NK-92 treated with Interleukin-12 subunit alpha and Interleukin-12 subunit beta, amount 100 ng/mL, for 24 hours (cell line): Measurements from ENCODE around the gene OR4K5.
"Not testable (repeated sequence)": the region's sequence is repeated elsewhere in the genome, so short reads cannot be mapped to it uniquely, and the experiment has no call there.

Experiments used
- DNase-seq: peaks from one replicate; lab custom pipeline; 2025; lab: John Stamatoyannopoulos, UW

OR4K5 gene, protein sequence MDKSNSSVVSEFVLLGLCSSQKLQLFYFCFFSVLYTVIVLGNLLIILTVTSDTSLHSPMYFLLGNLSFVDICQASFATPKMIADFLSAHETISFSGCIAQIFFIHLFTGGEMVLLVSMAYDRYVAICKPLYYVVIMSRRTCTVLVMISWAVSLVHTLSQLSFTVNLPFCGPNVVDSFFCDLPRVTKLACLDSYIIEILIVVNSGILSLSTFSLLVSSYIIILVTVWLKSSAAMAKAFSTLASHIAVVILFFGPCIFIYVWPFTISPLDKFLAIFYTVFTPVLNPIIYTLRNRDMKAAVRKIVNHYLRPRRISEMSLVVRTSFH

DNA sequence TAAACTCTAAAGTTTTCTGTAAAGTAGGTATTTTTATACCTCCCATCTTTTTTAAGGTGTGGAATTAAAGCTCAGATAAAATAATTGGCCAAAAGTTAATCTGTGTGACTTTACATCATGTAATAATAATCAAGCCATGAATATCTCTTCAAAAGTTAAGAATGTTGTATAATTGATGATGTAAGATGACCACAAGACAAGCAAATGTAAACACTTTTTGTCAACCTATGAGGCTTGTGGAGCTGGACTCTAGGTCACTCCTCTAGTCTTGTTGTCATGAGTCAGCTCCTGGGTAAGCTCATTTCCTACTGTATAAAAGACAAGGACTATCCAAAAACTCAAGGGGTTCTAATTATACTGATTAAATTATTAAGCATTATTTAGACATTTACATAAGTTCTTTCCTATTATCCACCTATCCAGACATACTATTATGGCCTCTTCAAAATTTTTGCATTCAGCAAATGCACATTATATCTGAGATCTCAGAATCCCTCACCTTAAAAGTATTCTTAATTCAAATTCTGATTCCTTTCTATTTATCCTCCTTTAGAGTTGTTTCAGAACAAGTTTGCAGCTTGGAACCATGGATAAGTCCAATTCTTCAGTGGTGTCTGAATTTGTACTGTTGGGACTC, at the start of gene OR4K5:
Gene OR4K5, plus strand, starts transcription at position 587 of the 637 bp plus-strand sequence. Its CDS starts 0 bp downstream, at position 587.
- no peak for DNase-seq

DNA sequence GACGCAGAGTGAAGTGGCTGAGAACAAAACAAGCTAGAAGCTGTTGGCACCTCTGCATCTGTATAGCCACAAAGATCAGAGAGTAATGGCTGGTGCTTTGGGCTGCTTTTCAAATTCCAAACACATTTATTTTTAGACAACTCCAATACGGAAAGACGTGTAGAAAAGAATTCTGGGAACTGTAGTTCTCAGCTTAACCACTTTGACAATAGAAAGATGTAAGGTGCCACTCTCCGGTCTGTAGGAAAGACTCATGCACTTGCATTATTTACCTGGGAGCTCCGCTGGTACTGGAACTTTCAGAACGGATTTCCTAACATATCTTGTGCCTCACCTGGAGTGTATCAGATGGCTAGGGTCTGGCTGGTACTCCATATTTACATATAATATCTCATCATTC, 47.2 kb upstream of the OR4K5 start:
- DNase-seq = no peak

DNA sequence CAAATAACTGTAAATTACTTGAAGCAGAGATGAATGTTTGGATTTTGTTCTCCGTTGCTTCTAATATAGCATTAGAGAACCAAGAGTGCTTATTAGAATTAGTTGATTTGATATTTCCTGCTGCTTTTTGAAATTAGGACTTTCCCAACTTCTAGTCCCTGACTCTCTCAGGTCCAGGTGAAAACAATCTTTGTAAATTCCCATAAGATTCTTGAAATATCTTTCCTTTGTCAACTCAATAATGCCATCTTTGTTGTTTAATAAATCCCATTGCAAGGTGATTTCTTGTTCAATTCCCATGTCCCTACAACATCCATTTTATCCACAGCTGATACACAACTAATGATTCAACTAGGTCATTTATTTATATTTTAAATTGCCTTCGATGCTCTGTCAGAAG, 45.6 kb upstream of the OR4K5 start, which contains the start of gene OR4K2:
Gene OR4K2, plus strand, starts transcription at position 301 of the 400 bp plus-strand sequence. CDS start 1,126 bp downstream, outside the sequence.
- no peak for DNase-seq

DNA sequence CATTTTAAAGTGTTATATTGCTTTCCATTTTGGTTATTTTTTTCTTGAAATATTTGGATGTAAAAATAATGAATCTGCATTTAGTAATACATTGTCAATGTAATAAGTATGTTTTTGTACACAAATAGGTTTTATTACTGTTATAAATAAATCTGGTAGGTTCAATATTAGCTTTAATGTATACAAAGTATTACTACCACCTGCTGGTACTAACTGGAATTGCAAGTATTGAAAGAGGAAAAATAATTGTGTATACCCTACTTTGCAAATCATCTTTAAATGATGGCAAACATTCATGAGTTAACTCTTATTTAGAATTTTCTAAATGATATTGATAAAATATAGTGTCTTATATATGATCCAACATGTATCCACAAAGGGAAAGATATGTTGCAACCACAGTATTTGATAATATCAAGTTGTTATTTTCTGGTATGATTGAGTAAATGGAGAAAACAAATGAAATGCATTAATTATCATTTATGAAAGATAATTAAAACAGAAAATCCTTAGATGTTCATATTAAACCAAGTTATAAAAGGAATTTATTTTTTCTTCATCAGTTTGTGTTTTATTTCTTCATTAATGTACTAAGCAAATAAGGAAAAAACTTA, 42.3 kb upstream of the OR4K5 start:
- DNase-seq = no peak

DNA sequence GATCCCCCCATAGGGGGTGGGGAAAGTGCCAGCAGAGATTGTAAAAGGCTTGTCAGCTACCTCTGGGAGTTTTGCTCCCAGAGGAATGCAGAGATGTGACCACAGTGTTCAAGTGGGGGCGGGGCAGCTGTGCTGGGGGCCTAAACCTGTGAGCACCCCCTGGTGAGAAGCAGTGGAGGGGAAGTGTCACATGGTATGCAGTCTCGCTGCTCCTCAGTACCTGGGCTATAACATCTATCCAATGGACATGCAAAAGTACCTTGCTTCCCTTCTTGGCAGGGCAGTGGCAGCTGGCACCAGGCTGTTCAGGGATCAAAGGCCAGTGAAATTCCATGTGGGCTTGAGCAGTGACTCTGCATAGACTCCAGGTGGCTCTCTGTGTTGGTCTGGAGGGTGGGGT, 25.1 kb upstream of the OR4K5 start:
- no peak for DNase-seq

DNA sequence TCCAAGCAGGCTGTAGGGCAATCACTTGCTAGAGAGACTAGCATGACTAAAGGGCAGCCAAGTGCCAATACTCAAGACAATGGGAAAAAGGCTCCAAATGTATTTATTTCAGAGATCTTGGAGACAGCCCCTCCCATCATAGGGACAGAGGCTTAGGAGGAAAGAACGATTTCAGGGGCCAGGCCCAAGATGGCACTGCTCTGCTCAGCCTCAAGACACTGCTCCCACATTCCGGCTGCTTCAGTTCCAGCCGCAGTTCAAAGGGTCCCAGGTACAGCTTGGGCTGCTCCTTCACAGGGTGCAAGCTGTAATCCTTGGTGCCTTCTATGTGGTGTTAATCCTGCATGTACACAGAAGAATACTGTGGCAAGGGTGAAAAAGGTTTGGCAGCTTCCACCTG, 19.4 kb upstream of the OR4K5 start:
- DNase-seq = no peak

DNA sequence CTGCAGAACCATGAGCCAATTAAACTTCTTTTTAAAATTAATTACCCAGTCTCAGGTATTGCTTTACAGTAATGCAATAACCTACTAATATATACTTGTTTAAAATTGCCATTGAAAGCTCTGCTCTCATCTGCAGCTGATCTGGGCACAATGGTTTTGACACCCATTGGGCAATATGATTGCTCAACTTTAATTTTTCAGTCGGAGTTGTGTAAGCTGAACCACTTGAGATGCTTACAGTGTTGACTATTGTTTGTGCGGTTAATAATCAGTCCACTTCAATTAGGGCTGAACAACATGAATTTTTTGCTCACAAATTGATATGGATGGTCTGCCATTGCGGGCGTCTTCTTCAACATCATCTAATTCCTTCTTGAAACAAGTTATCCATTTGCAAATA, 18.0 kb upstream of the OR4K5 start:
- DNase-seq = no peak

DNA sequence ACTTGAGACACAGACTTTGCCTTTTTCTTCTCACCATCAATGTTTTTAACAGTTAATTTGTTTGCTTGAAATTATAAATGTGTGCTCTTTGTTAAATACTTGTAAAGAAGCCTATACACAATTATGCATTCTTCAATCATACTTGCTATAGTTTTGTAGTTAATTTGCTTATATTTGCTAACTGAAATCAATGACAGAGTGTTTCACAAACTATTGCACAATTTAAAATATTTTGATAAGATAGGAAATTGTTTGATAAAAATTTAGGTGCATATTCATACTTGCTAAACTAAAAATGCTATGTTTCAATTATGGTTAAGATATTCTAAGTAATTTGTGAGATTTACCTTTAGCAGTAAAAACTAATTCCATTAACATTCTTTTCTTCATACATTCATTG, 13.7 kb upstream of the OR4K5 start:
- DNase-seq = no peak

DNA sequence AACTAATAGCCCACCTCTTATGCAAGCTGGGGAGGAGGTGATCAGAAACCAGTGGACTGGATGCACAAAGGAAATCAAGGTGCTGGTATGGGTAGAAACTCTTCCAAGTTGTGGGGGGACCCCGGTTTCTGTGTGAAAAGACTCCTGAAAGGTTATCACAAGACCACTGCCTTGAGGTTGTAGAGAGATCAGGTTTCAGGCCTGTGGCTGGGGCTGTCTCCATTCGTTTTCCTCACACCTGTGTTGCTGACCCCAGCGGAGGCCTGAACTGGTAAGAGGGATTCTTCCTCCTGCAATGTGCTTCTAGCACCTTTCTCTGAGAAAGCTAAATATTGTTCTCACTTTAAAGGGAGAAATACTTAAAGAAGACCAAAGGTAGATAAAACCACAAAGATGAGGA, 9.3 kb upstream of the OR4K5 start:
- no peak for DNase-seq

DNA sequence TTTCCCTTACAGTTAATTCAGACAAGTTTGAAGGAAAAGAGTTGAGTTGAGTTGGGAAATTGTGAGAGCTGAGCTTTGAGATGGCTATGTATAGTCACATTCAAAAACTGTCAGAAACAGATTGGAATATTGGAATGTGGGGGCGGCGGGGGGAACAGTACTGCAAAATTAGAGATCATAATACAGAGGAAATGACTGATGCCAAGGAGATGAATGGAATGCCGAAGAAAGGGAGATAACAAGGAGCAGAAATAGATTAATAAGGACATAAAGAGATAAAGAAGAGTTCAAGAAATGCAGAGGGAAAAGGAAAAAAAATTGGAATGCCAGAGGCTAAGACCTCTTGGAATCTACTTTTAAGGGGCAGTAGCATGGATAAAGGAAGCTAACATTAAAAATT, 3.2 kb upstream of the OR4K5 start:
- DNase-seq = no peak

DNA sequence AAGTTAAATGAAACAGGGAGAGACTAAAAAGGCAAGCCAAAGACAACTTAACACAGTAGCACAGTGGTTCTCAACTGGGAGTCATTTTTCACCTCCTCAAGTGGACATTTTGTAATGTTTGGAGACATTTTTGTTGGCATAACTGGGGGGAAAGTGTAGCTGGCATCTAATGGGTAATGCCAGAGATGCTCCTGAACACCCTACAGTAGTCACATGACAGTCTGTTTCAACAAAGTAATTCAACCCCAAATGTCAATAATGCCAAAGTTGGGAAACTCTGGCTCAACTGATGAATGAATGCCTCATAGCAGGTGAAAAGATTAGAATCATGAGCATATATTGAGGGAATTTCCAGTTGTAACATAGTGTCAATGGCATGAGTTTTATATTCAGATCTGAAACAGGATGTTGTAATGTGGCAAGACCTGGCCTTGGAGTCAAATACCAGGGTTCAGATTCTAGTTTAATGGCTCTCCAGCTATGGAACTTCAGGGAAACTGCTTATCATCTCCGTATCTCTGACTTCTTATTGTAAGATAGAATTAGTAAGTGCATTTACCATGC, 2.4 kb upstream of the OR4K5 start:
- no peak for DNase-seq

DNA sequence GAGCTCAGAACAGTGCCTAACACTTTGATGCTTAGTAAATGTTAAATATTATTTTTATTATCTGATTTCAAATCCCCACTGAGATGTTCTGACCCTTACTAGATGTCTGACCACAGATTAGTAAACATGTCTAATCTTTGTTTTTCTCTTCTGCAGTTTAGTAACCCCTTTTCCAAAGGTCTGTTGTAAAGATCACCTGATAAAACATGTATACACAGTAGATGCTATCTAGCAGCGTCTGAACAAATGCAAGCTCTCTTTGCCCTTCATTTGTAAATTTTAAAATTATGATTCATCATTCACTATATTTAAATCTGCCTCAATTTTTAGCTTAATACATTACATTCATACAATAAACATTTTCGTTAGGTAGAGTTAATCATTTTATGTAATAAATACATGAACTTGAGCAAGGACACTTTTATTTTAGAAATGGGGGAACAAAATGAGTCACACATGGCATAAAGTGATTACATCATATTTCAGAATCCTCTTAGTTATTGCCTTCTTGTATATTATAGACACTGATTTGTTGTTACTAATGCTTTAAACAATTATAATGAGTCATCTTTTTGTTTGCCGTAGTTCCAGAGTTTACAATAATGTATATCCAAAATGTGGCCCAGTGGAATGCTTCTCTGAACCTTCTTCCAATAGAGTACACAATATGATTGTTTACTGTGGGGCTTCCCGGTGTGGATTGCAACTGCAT, 1.7 kb upstream of the OR4K5 start:
- DNase-seq = no peak

DNA sequence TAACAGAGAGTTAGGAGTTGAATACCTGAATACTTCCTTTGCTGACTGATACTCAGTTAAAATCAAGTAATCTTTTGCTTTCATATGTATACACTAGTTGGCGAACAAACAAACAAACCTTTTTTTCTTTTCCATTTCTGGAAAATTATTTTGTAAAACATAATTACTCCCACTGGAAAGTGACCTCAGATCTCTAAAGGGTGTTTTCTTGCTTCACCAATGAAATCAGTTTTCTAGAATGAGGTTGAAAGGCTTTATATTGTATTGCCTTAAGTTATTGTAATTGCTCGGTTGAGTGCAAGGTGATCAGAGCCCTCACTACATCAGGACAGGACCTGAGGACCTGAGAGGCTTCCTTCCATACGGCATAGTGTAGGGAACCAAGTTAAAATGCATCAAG, 10.2 kb downstream of the OR4K5 start, which contains the start of gene OR4K1:
Gene OR4K1, plus strand, starts transcription at position 301 of the 400 bp plus-strand sequence. CDS start 4,750 bp downstream, outside the sequence.
- no peak for DNase-seq

DNA sequence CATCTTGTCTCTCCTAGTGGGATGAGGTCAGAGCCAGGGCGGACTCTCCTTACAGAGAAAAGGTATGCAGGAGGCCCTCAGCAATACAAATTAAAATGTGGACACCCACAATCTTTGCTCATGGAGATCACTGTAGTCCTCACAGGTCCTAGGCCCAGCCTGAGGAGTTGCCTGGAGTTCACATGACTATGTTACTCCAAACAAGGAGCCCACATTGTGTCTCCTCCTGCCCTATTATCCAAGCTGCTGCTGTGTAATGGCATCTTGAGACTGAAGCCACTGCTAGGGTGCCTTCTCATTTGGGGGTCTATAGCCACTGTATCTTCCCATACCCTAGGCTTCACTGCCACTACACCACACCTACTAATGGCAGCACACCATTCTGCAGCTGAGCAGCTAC, 21.3 kb downstream of the OR4K5 start:
- no peak for DNase-seq

DNA sequence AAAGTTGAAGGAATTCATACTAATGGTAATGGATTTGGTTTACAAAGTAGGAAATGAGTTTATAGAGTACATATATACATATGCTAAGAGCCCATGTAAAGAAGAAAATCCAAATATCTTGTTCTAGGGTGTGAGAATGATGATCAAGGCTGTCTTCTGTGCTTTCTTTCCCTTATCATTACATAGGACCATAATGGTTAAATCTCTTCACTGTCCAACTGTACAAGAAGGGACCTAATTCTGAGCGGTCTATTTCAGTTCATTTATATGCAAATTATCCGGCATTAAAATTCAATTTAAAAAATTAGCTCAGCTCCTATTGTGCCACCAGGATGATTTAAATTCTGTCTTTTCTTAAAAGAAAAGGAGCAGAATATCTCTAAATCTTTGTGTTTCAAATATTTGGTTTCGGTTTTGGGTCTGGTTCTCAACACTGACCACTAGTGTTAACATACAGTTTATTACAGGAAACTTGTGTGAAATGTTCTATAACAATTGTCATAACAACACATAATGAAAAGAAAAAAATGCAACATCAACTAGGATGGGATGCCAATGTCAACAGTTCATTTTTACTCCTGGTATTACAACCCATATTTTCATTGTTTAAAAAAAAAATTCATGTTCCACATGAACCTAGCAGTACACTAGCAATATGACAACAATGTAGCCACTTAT, 27.1 kb downstream of the OR4K5 start:
- no peak for DNase-seq

DNA sequence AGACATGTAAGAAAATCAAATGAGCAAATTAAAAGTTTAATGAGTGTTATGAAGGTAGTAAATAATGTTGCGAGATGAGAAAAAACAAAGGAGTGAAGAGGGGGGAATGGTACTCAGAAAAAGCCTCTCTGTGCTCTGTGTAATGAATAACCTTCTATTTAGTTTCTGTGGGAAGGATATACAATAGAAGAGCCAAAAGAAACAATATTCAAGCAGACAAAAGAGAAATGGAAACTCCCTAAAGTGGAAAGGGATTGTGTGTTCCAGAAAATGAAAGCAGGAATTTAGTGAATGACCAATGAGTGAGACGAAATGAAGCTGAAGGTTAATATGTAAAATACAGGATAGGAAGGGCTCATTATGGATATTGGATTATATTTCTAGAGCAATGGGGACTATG, 28.8 kb downstream of the OR4K5 start:
- no peak for DNase-seq

DNA sequence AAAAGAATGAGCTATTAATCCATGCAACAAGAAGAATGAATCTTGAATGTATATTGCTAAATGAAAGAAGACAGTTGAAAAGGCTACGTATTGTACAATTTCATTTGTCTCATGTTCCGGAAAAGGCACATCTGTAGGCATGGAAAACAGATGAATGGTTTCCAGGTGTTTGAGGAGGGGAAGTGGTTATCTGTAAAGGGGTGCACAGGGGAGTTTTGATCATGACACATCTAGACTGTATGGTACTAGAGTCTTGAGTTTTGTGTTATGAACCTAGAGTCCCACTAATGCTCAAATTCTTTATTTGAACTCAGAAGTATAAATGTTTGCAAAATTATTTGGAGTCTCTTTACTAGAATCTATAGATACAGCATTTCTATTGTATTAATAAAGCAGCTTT, 49.3 kb downstream of the OR4K5 start:
- not testable (repeated sequence) for DNase-seq
